Calu3 (cell line): ENCODE measurements around the gene BPIFA1. TPM values are rescaled to one million over a fixed set of nuclear protein-coding genes. Genes with fewer than 3 reads are reported as not detected.

ENCODE experiments used
- BruUV-seq: library from RNA; stranded (reverse); fragments of 400-500 nt; replicated peaks from 2 replicates; lab custom pipeline; 2021; lab: Mats Ljungman, UMichigan
- CTCF ChIA-PET: fragments of 300-600 bp; sonication (Branson Sonifier 250); formaldehyde crosslinking; loops from one replicate; lab custom pipeline; 2022; ENCODE audit warnings: antibody characterized with exemption; lab: Charles Lee
- DNase-seq: peaks from one replicate; pipeline ENCODE4 v3.0.0; 2022
- H3K27ac Mint-ChIP-seq: one replicate; pipeline ENCODE4 v1.8.0; 2022; ENCODE audit warnings: mixed read lengths; ENCODE audit not compliant: unreplicated experiment
- H3K27me3 Mint-ChIP-seq: one replicate; pipeline ENCODE4 v1.8.0; 2022; ENCODE audit warnings: mixed read lengths; ENCODE audit not compliant: unreplicated experiment
- H3K36me3 Mint-ChIP-seq: one replicate; pipeline ENCODE4 v1.8.0; 2022; ENCODE audit warnings: mild to moderate bottlenecking, moderate library complexity, mixed read lengths; ENCODE audit not compliant: insufficient read depth, unreplicated experiment
- H3K4me1 Mint-ChIP-seq: one replicate; pipeline ENCODE4 v1.8.0; 2022; ENCODE audit warnings: mild to moderate bottlenecking, low read depth, mixed read lengths; ENCODE audit not compliant: unreplicated experiment
- H3K4me3 Mint-ChIP-seq: one replicate; pipeline ENCODE4 v1.8.0; 2022; ENCODE audit warnings: mild to moderate bottlenecking, low read depth, moderate library complexity, mixed read lengths; ENCODE audit not compliant: unreplicated experiment
- H3K9me3 Mint-ChIP-seq: one replicate; pipeline ENCODE4 v1.8.0; 2022; ENCODE audit warnings: low read depth, mixed read lengths; ENCODE audit not compliant: unreplicated experiment
- intact Hi-C: fragments of 100-400 bp; cut with micrococcal nuclease; formaldehyde crosslinking; loops from one replicate; pipeline ENCODE4 v1.10.0; 2022; ENCODE audit not compliant: unreplicated experiment
- total RNA-seq: library from RNA; stranded (reverse); gene quantifications from 2 replicates; pipeline ENCODE4 v1.2.3, GENCODE V29; 2022
- TF ChIP-seq, protein P1 (sequence below): fragments of 200-600 bp; IDR thresholded peaks from one replicate; pipeline ENCODE4 v1.8.0; 2022; ENCODE audit warnings: antibody characterized with exemption; ENCODE audit not compliant: unreplicated experiment

BPIFA1 gene
- total RNA-seq, 1 experiment from 2014 or later: not detected

DNA sequence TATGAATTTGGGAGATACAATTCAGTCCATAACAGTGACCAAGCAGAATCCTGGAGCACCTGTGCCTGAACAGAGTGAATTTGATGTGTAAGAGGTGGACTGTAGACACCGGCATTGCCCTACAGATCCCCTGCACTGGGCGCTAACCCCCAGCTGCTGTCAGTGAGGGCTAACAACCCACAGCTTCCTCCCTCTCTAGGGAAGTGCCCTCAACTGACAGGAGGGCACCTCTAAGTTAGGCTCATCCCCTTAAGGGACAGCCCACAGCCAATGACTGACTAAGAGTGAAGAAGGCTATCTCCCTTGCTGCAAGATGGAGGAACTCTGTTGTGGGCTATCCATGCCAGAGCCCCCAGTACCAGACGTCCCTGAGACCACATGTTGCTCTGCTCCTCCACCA, 31.9 kb downstream of the BPIFA1 start:
- Mint-ChIP-seq H3K4me1 (peaks cover 50% of the 10 kb centered on the region), H3K27me3 (no peaks in the 10 kb centered on the region), H3K4me3 (no peak overlapping the region), H3K36me3 (no peaks in the 10 kb centered on the region), H3K9me3 (peaks cover 2% of the 10 kb centered on the region), H3K27ac (no peak overlapping the region)
- CTCF ChIA-PET: interaction anchor here (0.9 kb wide), 1 partner anchor 10 kb away, joined by 3 read pairs; no protein-coding TSS in a partner anchor
- TF ChIP-seq, protein P1, sequence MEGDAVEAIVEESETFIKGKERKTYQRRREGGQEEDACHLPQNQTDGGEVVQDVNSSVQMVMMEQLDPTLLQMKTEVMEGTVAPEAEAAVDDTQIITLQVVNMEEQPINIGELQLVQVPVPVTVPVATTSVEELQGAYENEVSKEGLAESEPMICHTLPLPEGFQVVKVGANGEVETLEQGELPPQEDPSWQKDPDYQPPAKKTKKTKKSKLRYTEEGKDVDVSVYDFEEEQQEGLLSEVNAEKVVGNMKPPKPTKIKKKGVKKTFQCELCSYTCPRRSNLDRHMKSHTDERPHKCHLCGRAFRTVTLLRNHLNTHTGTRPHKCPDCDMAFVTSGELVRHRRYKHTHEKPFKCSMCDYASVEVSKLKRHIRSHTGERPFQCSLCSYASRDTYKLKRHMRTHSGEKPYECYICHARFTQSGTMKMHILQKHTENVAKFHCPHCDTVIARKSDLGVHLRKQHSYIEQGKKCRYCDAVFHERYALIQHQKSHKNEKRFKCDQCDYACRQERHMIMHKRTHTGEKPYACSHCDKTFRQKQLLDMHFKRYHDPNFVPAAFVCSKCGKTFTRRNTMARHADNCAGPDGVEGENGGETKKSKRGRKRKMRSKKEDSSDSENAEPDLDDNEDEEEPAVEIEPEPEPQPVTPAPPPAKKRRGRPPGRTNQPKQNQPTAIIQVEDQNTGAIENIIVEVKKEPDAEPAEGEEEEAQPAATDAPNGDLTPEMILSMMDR: no peak
- no peak for DNase-seq
- BruUV-seq: no TSS peak
- intact Hi-C loops: no loop called here

DNA sequence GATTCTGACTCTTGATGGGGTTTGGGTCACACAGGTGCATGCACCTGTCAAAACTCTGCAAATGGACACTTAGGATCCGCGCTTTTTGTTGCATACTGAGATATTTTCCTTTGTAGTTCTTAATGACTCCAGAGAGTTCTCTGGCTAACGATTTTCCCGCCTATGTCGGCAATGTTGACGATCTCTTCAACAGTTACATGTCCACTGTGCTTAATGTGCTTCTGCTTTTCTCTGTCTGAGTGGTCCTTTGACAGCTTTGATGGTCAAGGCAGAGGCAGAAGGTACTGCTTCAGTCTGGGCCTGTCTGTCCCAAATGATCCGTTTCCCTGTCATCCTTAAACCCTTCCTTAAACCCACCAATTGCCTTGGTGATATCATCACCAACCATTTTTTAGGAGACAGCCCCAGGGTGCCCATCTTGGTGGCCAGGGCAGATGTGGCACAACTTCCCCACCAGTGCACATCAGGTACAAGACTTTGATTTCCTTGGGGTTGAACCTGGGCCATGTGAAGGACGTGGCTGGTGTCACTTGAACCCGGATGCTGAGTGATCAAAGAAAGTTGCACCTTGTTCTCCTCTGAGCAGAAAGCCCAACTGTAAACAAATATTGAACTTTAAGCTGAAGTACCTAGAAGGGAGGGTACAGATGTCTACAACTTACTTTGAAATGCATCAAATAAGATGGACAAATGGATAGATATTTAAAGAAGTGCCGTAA, 36.5 kb downstream of the BPIFA1 start:
- Mint-ChIP-seq H3K4me3 (no peak overlapping the region), H3K27me3 (no peaks in the 10 kb centered on the region), H3K9me3 (no peaks in the 10 kb centered on the region), H3K4me1 (peaks cover 77% of the 10 kb centered on the region), H3K27ac (no peak overlapping the region), H3K36me3 (no peaks in the 10 kb centered on the region)
- intact Hi-C loops: no loop called here
- CTCF ChIA-PET: no interaction called here
- DNase-seq: no peak
- no TSS peak for BruUV-seq
- TF ChIP-seq, protein P1: no peak

DNA sequence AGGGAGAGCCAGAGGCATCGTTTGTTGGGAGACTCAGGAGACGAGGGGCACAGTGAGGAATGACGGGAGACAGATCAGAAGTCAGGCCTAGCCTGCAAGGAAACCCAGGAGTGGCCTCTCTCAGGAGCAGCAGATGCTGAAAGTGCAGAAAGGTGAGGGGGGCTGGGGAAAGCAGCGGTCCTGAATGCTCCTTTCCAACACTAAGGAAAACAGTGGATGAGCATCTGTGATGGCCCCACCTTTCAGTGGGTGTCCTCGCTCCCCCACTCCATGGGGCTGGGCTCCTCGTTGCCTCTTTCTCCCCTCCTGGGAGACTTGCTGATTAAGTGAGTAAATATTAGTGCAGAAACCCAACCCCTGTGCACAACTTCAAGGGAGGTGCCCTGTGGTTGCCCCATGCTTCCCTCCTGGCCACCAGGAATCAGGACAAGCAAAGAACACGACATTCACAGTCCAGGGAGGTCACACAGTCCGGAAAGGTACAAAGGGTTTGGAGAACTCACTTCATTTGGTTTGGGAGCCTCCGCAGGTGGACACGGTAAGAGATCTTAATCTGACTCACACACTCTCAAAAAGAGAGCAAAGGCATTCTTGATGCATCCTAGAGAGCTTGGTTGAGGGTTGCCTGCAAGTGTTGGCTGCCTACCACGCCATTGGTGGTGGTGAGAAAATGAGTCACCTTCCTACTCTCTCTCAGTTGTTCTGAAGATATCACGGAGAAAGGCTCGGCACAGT, 37.5 kb downstream of the BPIFA1 start:
- CTCF ChIA-PET: interaction anchor here (0.5 kb wide), 1 partner anchor 156 kb away, joined by 3 read pairs; no protein-coding TSS in a partner anchor
- H3K9me3 Mint-ChIP-seq: no peaks in the 10 kb centered on the region
- no peak overlapping the region for H3K4me3 Mint-ChIP-seq
- no TSS peak for BruUV-seq
- intact Hi-C loops: no loop called here
- peaks cover 9% of the 10 kb centered on the region for H3K36me3 Mint-ChIP-seq
- H3K4me1 Mint-ChIP-seq: peaks cover 80% of the 10 kb centered on the region
- TF ChIP-seq, protein P1: no peak
- no peaks in the 10 kb centered on the region for H3K27me3 Mint-ChIP-seq
- no peak for DNase-seq
- H3K27ac Mint-ChIP-seq: no peak overlapping the region

DNA sequence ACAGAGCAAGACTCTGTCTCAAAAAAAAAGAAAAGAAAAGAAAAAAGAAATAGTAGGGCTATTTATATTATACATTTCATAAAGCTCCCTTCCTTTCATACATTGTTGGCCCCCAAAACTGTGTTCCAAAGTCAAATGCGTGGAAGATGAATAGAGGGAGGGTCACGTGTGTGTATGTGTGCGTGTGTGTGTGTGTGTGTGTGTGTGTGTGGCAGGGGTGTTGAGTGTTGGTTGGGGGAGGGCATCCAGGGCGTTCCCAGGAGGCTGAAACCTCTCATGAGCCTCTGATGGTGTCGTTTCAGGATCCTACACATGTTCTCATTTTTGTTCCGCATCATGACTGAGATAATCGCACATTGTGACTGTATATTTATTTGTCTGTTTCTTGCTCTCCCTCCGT, 39.4 kb downstream of the BPIFA1 start:
- intact Hi-C loops: no loop called here
- Mint-ChIP-seq H3K9me3 (peaks cover 3% of the 10 kb centered on the region), H3K27ac (peak overlapping the region; percentile 47), H3K4me3 (no peak overlapping the region), H3K27me3 (no peaks in the 10 kb centered on the region), H3K4me1 (peaks cover 82% of the 10 kb centered on the region), H3K36me3 (peaks cover 10% of the 10 kb centered on the region)
- BruUV-seq: no TSS peak
- TF ChIP-seq, protein P1: no peak
- no peak for DNase-seq
- CTCF ChIA-PET: interaction anchor here (0.7 kb wide), 1 partner anchor 20 kb away, joined by 4 read pairs; no protein-coding TSS in a partner anchor
